GM19452 (cell line): ENCODE results near the gene WHAMM.

Source experiments
- ATAC-seq: cut with Tn5 transposase; IDR thresholded peaks from one replicate; pipeline ENCODE4 v1.9.1; 2021; ENCODE audit not compliant: unreplicated experiment

The WHAMM gene

GRCh38 chr15:82832601-82833361 is 23.4 kb downstream of the WHAMM start:
- peak; percentile 91 for ATAC-seq

GRCh38 chr15:82833362-82833682 is 23.9 kb downstream of the WHAMM start:
- no peak for ATAC-seq

GRCh38 chr15:82835391-82835917 is 26.0 kb downstream of the WHAMM start:
- ATAC-seq: no peak

GRCh38 chr15:82838096-82838735 is 28.8 kb downstream of the WHAMM start:
- ATAC-seq: no peak

GRCh38 chr15:82839136-82839535 is 29.7 kb downstream of the WHAMM start:
- no peak for ATAC-seq

- no peak for ATAC-seq
Observed at GRCh38 chr15:82840166-82840565, 30.7 kb downstream of the WHAMM start.

GRCh38 chr15:82843566-82843965 is 34.1 kb downstream of the WHAMM start:
- ATAC-seq: no peak

GRCh38 chr15:82845686-82846085 is 36.3 kb downstream of the WHAMM start:
- ATAC-seq: no peak

GRCh38 chr15:82846621-82847020 is 37.2 kb downstream of the WHAMM start:
- ATAC-seq: no peak

GRCh38 chr15:82847703-82848102 is 38.3 kb downstream of the WHAMM start:
- no peak for ATAC-seq

GRCh38 chr15:82848241-82848993 is 39.0 kb downstream of the WHAMM start:
- ATAC-seq: no peak

GRCh38 chr15:82849556-82850512 is 40.4 kb downstream of the WHAMM start:
- ATAC-seq: no peak

GRCh38 chr15:82850731-82851130 is 41.3 kb downstream of the WHAMM start:
- no peak for ATAC-seq

- no peak for ATAC-seq
Observed at GRCh38 chr15:82851306-82851850, 42.0 kb downstream of the WHAMM start.

- no peak for ATAC-seq
Observed at GRCh38 chr15:82851981-82852511, 42.6 kb downstream of the WHAMM start.

GRCh38 chr15:82852941-82853561 is 43.6 kb downstream of the WHAMM start:
- no peak for ATAC-seq

- ATAC-seq: no peak
Observed at GRCh38 chr15:82854554-82854953, 45.1 kb downstream of the WHAMM start.

GRCh38 chr15:82855286-82856100 is 46.1 kb downstream of the WHAMM start:
- ATAC-seq: no peak
